ENCODE results near the gene KDM4C.

Gene KDM4C

GRCh38 chr9:7067169-7067568 lies 309.4 kb downstream of the KDM4C start:
- no peak for DNase-seq

GRCh38 chr9:7071916-7072315 lies 314.1 kb downstream of the KDM4C start:
- DNase-seq, result no peak

GRCh38 chr9:7073706-7074105 lies 315.9 kb downstream of the KDM4C start:
- DNase-seq, result no peak

- no peak for DNase-seq
Measured at GRCh38 chr9:7075154-7075553, 317.4 kb downstream of the KDM4C start.

GRCh38 chr9:7079051-7079450 lies 321.3 kb downstream of the KDM4C start:
- DNase-seq, result no peak

- DNase-seq, result no peak
Measured at GRCh38 chr9:7081065-7081600, 323.4 kb downstream of the KDM4C start.

- no peak for DNase-seq
Measured at GRCh38 chr9:7083192-7083591, 325.4 kb downstream of the KDM4C start.

- no peak for DNase-seq
Measured at GRCh38 chr9:7085357-7085756, 327.6 kb downstream of the KDM4C start.

- no peak for DNase-seq
Measured at GRCh38 chr9:7086389-7086788, 328.6 kb downstream of the KDM4C start.

- no peak for DNase-seq
Measured at GRCh38 chr9:7088611-7089010, 330.8 kb downstream of the KDM4C start.

GRCh38 chr9:7089406-7090193 lies 331.8 kb downstream of the KDM4C start:
- DNase-seq, result no peak

- no peak for DNase-seq
Measured at GRCh38 chr9:7093040-7093439, 335.3 kb downstream of the KDM4C start.

- DNase-seq, result no peak
Measured at GRCh38 chr9:7094052-7094451, 336.3 kb downstream of the KDM4C start.

GRCh38 chr9:7094576-7094975 lies 336.8 kb downstream of the KDM4C start:
- no peak for DNase-seq

GRCh38 chr9:7095058-7095457 lies 337.3 kb downstream of the KDM4C start:
- DNase-seq, result no peak

- no peak for DNase-seq
Measured at GRCh38 chr9:7097040-7097715, 339.4 kb downstream of the KDM4C start.

GRCh38 chr9:7097785-7098752 lies 340.3 kb downstream of the KDM4C start:
- no peak for DNase-seq

- no peak for DNase-seq
Measured at GRCh38 chr9:7103367-7103766, 345.6 kb downstream of the KDM4C start.

GRCh38 chr9:7103771-7104170 lies 346.0 kb downstream of the KDM4C start:
- no peak for DNase-seq

GRCh38 chr9:7104625-7105024 lies 346.9 kb downstream of the KDM4C start:
- no peak for DNase-seq

GRCh38 chr9:7105095-7105494 lies 347.3 kb downstream of the KDM4C start:
- no peak for DNase-seq

- DNase-seq, result no peak
Measured at GRCh38 chr9:7108936-7109335, 351.2 kb downstream of the KDM4C start.

- DNase-seq, result no peak
Measured at GRCh38 chr9:7111413-7111812, 353.6 kb downstream of the KDM4C start.

All from stimulated activated CD4-positive, alpha-beta T cell treated with anti-CD3 and anti-CD28 coated beads, Interleukin-1b, Interleukin-23, amount 100 ng/mL, for 48 hours (primary cell).